Measurements from ENCODE around the gene MSRB3.

Gene MSRB3

GRCh38 chr12:65501093-65501621 lies 222.7 kb downstream of the MSRB3 start:
- DNase-seq: no peak

- DNase-seq: no peak
Observed at GRCh38 chr12:65501935-65502334, 223.5 kb downstream of the MSRB3 start.

- DNase-seq: no peak
Observed at GRCh38 chr12:65504417-65504816, 225.9 kb downstream of the MSRB3 start.

GRCh38 chr12:65505386-65506121 lies 227.1 kb downstream of the MSRB3 start:
- DNase-seq: no peak

- DNase-seq: no peak
Observed at GRCh38 chr12:65508276-65509035, 230.0 kb downstream of the MSRB3 start.

GRCh38 chr12:65510007-65510406 lies 231.5 kb downstream of the MSRB3 start:
- DNase-seq: no peak

- DNase-seq: no peak
Observed at GRCh38 chr12:65510584-65511050, 232.1 kb downstream of the MSRB3 start.

GRCh38 chr12:65511134-65511834 lies 232.8 kb downstream of the MSRB3 start:
- no peak for DNase-seq

GRCh38 chr12:65511912-65512311 lies 233.4 kb downstream of the MSRB3 start:
- no peak for DNase-seq
